GM12878 (cell line): ENCODE data around the gene MASP1. TPM values are rescaled to one million over a fixed set of nuclear protein-coding genes. Genes with fewer than 3 reads are reported as not detected.

ENCODE experiments used
- ATAC-seq: fragments of 200-7000 bp; cut with Tn5 transposase; 3 replicates; pipeline ENCODE4 v1.9.1; 2020; ENCODE audit warnings: mild to moderate bottlenecking, moderate library complexity
- BruUV-seq: library from RNA; stranded (reverse); fragments of 400-500 nt; replicated peaks from 2 replicates; lab custom pipeline; 2021; lab: Mats Ljungman, UMichigan
- CTCF ChIA-PET: fragments of 300-600 bp; sonication (Branson Sonifier 250); formaldehyde crosslinking; extraction: SDS; loops from one replicate; lab custom pipeline; 2021; ENCODE audit warnings: inconsistent platforms; lab: Yijun Ruan, JAX
- POLR2A ChIA-PET: fragments of 350-600 bp; formaldehyde crosslinking; extraction: SDS; loops from one replicate; lab custom pipeline; 2021; ENCODE audit warnings: inconsistent platforms; lab: Charles Lee
- RAD21 ChIA-PET: fragments of 300-600 bp; sonication (Branson Sonifier 250); formaldehyde crosslinking; loops from one replicate; lab custom pipeline; 2023; ENCODE audit warnings: antibody characterized with exemption; ENCODE audit not compliant: unreplicated experiment; lab: Charles Lee
- SMC1A ChIA-PET: fragments of 300-600 bp; sonication (Branson Sonifier 250); formaldehyde crosslinking; loops from one replicate; lab custom pipeline; 2023; ENCODE audit not compliant: unreplicated experiment, uncharacterized antibody; lab: Charles Lee
- DNase-seq: peaks from one replicate; pipeline ENCODE4 v3.0.0-alpha.2; 2011; ENCODE audit warnings: low read depth, low spot score
- FAIRE-seq: peaks from 3 replicates; lab custom pipeline; 2011; peaks lifted over from hg19 to GRCh38; lab: Jason Lieb, UNC
- H2AFZ ChIP-seq: 2 replicates; pipeline ENCODE4 v1.6.0; 2011; ENCODE audit warnings: low read depth, low read length, control low read depth; ENCODE audit not compliant: control insufficient read depth
- H3K27ac ChIP-seq: 2 replicates; pipeline ENCODE4 v1.5.1; 2011; ENCODE audit warnings: control low read depth; ENCODE audit not compliant: control insufficient read depth, insufficient read depth
- H3K27me3 ChIP-seq, 2 experiments: replicated peaks in 1 of 2; 2 replicates each; pipeline versions ENCODE4 v1.6.0 to v1.6.1; 2011; ENCODE audit warnings: low read length in 1 of 2; ENCODE audit not compliant: control insufficient read depth in 2 of 2, insufficient read depth in 2 of 2
- H3K36me3 ChIP-seq, 2 experiments: 2 replicates each; pipeline ENCODE4 v1.5.1; 2011; ENCODE audit warnings: low read length in 1 of 2; ENCODE audit not compliant: control insufficient read depth in 2 of 2, insufficient read depth in 2 of 2
- H3K4me1 ChIP-seq: 2 replicates; pipeline ENCODE4 v1.6.1; 2011; ENCODE audit warnings: mild to moderate bottlenecking, low read length, moderate library complexity, mixed read lengths; ENCODE audit not compliant: control insufficient read depth, insufficient read depth
- H3K4me2 ChIP-seq: 2 replicates; pipeline ENCODE4 v1.6.0; 2011; ENCODE audit warnings: control low read depth; ENCODE audit not compliant: control insufficient read depth, insufficient read depth
- H3K4me3 ChIP-seq: fragments of 200-600 bp; sonication (generic); 2 replicates; pipeline ENCODE4 v1.5.1; 2016
- H3K79me2 ChIP-seq: 2 replicates; pipeline ENCODE4 v1.6.0; 2011; ENCODE audit warnings: low read length; ENCODE audit not compliant: control insufficient read depth, insufficient read depth
- H3K9ac ChIP-seq: 2 replicates; pipeline ENCODE4 v1.8.0; 2011; ENCODE audit warnings: low read length, control low read depth, mixed read lengths; ENCODE audit not compliant: control insufficient read depth, insufficient read depth
- H3K9me3 ChIP-seq: replicated peaks from 3 replicates; pipeline ENCODE4 v1.5.1; 2011; ENCODE audit warnings: mild to moderate bottlenecking, low read length; ENCODE audit not compliant: control insufficient read depth, insufficient read depth
- H4K20me1 ChIP-seq: 2 replicates; pipeline ENCODE4 v1.6.0; 2011; ENCODE audit not compliant: control insufficient read depth, insufficient read depth
- E4F1 ChIP-seq: fragments of 450-650 bp; IDR thresholded peaks from 2 replicates; pipeline ENCODE4 v1.6.1; 2018; ENCODE audit warnings: borderline replicate concordance, mild to moderate bottlenecking; ENCODE audit not compliant: partially characterized antibody
- ETV6 ChIP-seq, 2 experiments: fragments of 450-650 bp in 1 of 2; IDR thresholded peaks in 1 of 2; conservative IDR thresholded peaks in 1 of 2; 2 replicates each; pipeline ENCODE4 v1.6.1; 2014; ENCODE audit warnings: antibody characterized with exemption in 1 of 2, borderline replicate concordance in 1 of 2, low read depth in 1 of 2, mild to moderate bottlenecking in 1 of 2, moderate library complexity in 1 of 2
- EZH2 ChIP-seq: IDR thresholded peaks from 2 replicates; pipeline ENCODE4 v1.6.1; 2012; ENCODE audit warnings: low read depth, mild to moderate bottlenecking, control low read depth, inconsistent platforms, low read length, borderline replicate concordance; ENCODE audit not compliant: control insufficient read depth
- NR2C2 ChIP-seq: IDR thresholded peaks from 2 replicates; pipeline ENCODE4 v1.6.1; 2011; ENCODE audit warnings: borderline replicate concordance, low read depth; ENCODE audit not compliant: control insufficient read depth, insufficient read length
- STAT3 ChIP-seq: IDR thresholded peaks from 2 replicates; pipeline ENCODE4 v1.6.1; 2011; ENCODE audit warnings: low read depth, low read length, improper control_type of control experiment
- WGBS: methylation state at CpG from one replicate; pipeline ENCODE4 v1.1.6; 2016; ENCODE audit warnings: low lambda C conversion rate; ENCODE audit not compliant: insufficient replicate concordance, insufficient coverage; ENCODE audit errors: missing lambda C conversion rate; 5-methylcytosine and 5-hydroxymethylcytosine counted together
- in situ Hi-C: fragments of 300-500 bp; cut with MboI; formaldehyde crosslinking; loops from 9 replicates; pipeline ENCODE4 v1.14.3; 2018; ENCODE audit warnings: mixed read lengths
- intact Hi-C: fragments of 100-400 bp; cut with micrococcal nuclease; formaldehyde crosslinking; loops from one replicate; pipeline ENCODE4 v1.14.2; 2022; ENCODE audit not compliant: unreplicated experiment
- polyA plus RNA-seq, 11 experiments: library from polyadenylated mRNA; depleted of rRNA in 4 of 11; unstranded in 6 of 11; stranded (reverse) in 5 of 11; fragments of >200 nt; fragmentation: Nextera tagmentation in 4 of 11; fragmentation: Illumina TruSeq in 1 of 11; extraction: Ambion mirVana in 4 of 11; extraction: Trizol in 1 of 11; gene quantifications; 1 replicate in 1 of 11; 2 replicates in 10 of 11; pipeline versions ENCODE4 v1.2.1 to v1.2.3, GENCODE V29; 2011 to 2016; ENCODE audit warnings: inconsistent platforms in 2 of 11, missing spikeins in 2 of 11, low read depth in 1 of 11
- total RNA-seq, 4 experiments: library from RNA; depleted of rRNA in 3 of 4; stranded (reverse); fragments of >200 nt in 3 of 4; fragmentation: Illumina TruSeq in 1 of 4; extraction: Trizol in 1 of 4; gene quantifications; 2 replicates each; pipeline versions ENCODE4 v1.2.1 to v1.2.3, GENCODE V29; 2013 to 2021

The MASP1 gene
- total and polyA plus RNA-seq, 10 of the 15 experiments (the other 5 are each of a cell fraction or from before 2014, with no cell fraction given): 0.05 TPM; not detected in 9

DNA sequence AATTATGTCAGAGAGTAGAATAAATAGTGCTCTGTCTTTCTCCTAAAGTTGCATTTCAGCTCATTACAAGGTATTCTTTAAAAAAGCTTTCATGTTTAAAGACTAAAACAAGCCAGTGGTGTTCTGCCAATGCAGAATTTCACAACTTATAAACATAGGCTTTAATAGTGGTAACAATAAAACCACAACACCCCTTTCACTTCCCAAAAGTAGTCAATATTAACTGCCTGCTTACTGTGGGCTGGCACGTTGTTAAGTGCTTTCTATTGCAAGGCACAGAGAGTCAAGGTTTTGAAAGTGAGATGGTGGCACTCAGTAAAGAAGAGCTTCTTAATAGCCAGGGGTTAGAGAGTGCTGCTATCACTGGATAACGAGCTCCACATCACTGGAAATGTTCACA, 102.6 kb downstream of the MASP1 start:
- peak; percentile 17; the same call in 1 of the 3 replicates for ATAC-seq
- ChIA-PET SMC1A (no interaction called here), CTCF (interaction anchor here (0.9 kb wide), 1 partner anchor 21 kb away, joined by 3 read pairs; no protein-coding TSS in a partner anchor)

More for the DNA sequence above, 102.6 kb downstream of the MASP1 start:
- ChIA-PET RAD21 (no interaction called here), POLR2A (no interaction called here)
- no peaks in the 10 kb centered on the region; the same call in 2 of the 3 replicates for H3K9me3 ChIP-seq
- TF ChIP-seq E4F1 (no peak), NR2C2 (no peak), ETV6 (conservative IDR thresholded peaks at IDR 0.05 in 1 of 2, IDR thresholded peaks at IDR 0.05 in 1 of 2; ENCODE audit: borderline replicate concordance in 1 of 2, low read depth in 1 of 2) (no peak), STAT3 (no peak), EZH2 (no peak)
- no peak for FAIRE-seq
- no peaks in the 10 kb centered on the region for H3K4me1 ChIP-seq
- H3K4me3 ChIP-seq: no peak overlapping the region
- intact Hi-C loops: no loop called here
- DNase-seq: no peak
- H3K79me2 ChIP-seq: no peaks in the 10 kb centered on the region
- H4K20me1 ChIP-seq: no peaks in the 10 kb centered on the region
- H3K36me3 ChIP-seq: no peaks in the 10 kb centered on the region
- no peak overlapping the region for H3K9ac ChIP-seq
- no peak overlapping the region for H2AFZ ChIP-seq
- WGBS: 24% methylated on average over 2 of the region's 2 CpGs
- H3K27ac ChIP-seq: no peak overlapping the region
- H3K27me3 ChIP-seq: no peaks in the 10 kb centered on the region; a peak in 1 of 4 replicates
- in situ Hi-C loops: no loop called here
- H3K4me2 ChIP-seq: no peak overlapping the region
- BruUV-seq: no TSS peak
